ENCODE data around the gene TMEM220. TPM values are rescaled to one million over a fixed set of nuclear protein-coding genes. Genes with fewer than 3 reads are reported as not detected.
"Not testable (repeated sequence)": the region's sequence is repeated elsewhere in the genome, so short reads cannot be mapped to it uniquely, and the experiment has no call there.

The TMEM220 gene
- total and polyA plus RNA-seq, 2 of the 4 experiments (the other 2 are of a cell fraction): 1.1 to 1.9 TPM

DNA sequence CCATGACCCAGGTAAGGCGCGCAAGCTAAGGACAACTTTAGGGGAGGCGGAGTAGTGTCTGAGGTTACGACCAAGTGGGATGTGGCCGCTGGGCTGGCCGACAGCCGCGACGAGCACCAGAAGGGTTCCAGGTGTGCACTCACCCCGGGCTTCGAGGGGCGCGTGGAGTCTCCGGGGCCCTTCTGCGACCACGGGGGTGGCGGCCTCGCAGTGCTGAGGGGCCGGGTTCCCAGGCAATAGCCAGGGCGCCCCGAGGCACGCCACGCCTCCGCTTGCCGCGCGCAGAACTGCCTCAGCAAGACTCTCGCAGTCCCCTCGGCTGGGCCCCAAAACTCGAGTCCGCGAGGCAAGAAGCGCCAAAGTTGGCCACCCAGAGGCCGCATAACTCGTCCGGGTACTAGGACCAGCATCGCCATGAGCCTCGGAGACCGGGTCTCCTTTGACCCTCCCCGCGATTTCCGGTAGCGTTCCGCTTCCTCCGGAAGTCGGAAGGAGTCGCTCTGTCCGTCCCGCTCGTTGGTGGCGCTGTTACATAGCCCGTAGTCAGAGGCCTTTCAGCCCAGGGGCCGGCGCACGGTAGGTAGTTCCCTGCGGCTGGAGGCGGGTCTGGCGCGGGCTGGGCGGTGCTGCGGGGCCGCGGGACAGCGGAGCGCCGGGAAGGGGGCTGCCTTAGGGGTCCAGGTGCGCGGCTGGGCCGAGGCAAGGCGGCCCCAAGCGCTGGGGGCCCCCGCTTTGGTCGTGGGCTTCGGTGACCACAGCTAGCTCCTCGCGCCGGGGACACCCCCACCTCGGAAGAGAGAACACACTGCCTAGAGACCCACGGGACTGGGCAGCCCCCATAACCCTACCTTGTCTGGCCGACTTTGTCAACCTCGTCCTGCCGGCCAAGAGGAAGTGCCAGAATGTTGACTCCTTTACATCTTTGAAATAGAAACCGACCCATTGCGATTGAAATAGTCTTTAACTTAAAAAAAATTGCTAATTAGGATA, 32.4 kb downstream of the TMEM220 start, which contains the start of the genes ADPRM and SCO1 (continued):
- TF ChIP-seq, protein P1, sequence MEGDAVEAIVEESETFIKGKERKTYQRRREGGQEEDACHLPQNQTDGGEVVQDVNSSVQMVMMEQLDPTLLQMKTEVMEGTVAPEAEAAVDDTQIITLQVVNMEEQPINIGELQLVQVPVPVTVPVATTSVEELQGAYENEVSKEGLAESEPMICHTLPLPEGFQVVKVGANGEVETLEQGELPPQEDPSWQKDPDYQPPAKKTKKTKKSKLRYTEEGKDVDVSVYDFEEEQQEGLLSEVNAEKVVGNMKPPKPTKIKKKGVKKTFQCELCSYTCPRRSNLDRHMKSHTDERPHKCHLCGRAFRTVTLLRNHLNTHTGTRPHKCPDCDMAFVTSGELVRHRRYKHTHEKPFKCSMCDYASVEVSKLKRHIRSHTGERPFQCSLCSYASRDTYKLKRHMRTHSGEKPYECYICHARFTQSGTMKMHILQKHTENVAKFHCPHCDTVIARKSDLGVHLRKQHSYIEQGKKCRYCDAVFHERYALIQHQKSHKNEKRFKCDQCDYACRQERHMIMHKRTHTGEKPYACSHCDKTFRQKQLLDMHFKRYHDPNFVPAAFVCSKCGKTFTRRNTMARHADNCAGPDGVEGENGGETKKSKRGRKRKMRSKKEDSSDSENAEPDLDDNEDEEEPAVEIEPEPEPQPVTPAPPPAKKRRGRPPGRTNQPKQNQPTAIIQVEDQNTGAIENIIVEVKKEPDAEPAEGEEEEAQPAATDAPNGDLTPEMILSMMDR (conservative IDR thresholded peaks at IDR 0.05; ENCODE audit: low read depth, low read length): peak; percentile 49

DNA sequence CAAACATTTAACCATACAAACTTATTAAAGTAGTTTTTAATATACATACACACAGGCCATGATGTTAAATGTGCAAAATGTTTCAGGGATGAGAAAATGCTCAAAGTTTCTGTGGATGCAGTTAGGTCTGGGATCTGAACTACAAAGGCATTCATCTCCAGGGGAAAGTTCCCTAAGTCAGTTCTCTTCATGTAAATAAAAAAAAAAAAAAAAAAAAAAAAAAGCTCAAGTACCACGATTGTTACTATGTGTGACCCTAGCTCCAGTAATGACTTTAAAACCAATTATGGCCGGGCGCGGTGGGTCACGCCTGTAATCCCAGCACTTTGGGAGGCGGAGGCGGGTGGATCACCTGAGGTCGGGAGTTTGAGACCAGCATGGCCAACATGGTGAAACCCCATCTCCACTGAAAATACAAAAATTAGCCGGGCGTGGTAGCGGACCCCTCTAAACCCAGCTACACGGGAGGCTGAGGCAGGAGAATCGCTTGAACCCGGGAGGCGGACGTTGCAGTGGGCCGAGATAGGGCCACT, 33.9 kb downstream of the TMEM220 start:
- no CpG with 5 or more reads among the region's 17 CpGs for WGBS, 2 experiments (ENCODE audit: extremely low coverage in 2 of 2, insufficient read length in 1 of 2)
- H2AK5ac ChIP-seq (ENCODE audit: low read depth, low read length); CTCF ChIA-PET; H3K27ac ChIP-seq (ENCODE audit: insufficient read depth, low read length); H2AK9ac ChIP-seq (replicated peaks; ENCODE audit: low read depth, low read length, poor library complexity); H3K4me1 ChIP-seq (ENCODE audit: control insufficient read depth, insufficient read depth, low read length); H2BK120ac ChIP-seq (ENCODE audit: low read depth, low read length); H3K4ac ChIP-seq (ENCODE audit: low read depth, low read length); H4K8ac ChIP-seq (ENCODE audit: low read depth in 2 of 2, low read length in 2 of 2); H3K9ac ChIP-seq (ENCODE audit: low read depth, low read length); H3K4me3 ChIP-seq (ENCODE audit: insufficient read depth, low read depth, low read length); H3K23ac ChIP-seq (ENCODE audit: low read depth, low read length); H4K91ac ChIP-seq (ENCODE audit: insufficient read depth, low read depth, low read length); DNase-seq; H2BK15ac ChIP-seq (ENCODE audit: low read depth, low read length); H3K56ac ChIP-seq (ENCODE audit: extremely low read depth, insufficient read depth, low read length); H4K20me1 ChIP-seq (ENCODE audit: insufficient read depth, low read length); H2BK20ac ChIP-seq (ENCODE audit: low read depth, low read length); BruUV-seq (replicated peaks); ATAC-seq (ENCODE audit: low read depth); H4K5ac ChIP-seq (ENCODE audit: low read depth, low read length); H2BK5ac ChIP-seq (ENCODE audit: low read depth, low read length, poor library complexity, severe bottlenecking); dilution Hi-C loops (cut with HindIII; ENCODE audit: low sequenced_read_pairs, unreplicated experiment); H3K27me3 ChIP-seq (ENCODE audit: control insufficient read depth, insufficient read depth, low read length); H3K18ac ChIP-seq (ENCODE audit: low read depth, low read length); H2AFZ ChIP-seq (replicated peaks; ENCODE audit: low read length, poor library complexity); in situ Hi-C loops (cut with MboI; ENCODE audit: low sequenced_read_pairs); H3K9me3 ChIP-seq (ENCODE audit: control insufficient read depth, insufficient read depth, low read length); H3K9me1 ChIP-seq (ENCODE audit: insufficient read depth, low read length); H3K14ac ChIP-seq (replicated peaks; ENCODE audit: low read depth, low read length): not testable (repeated sequence)
- Histone ChIP-seq H3K79me1 (ENCODE audit: low read depth in 1 of 2, low read length in 2 of 2) (peaks cover 34 to 53% of the 10 kb centered on the region in 2 experiments), H3K4me2 (ENCODE audit: low read depth, low read length) (peak overlapping the region; percentile 83; the same call in 1 of the 2 replicates), H3K36me3 (ENCODE audit: control insufficient read depth, insufficient read depth, low read length) (peaks cover 16% of the 10 kb centered on the region)
- intact Hi-C loops (cut with micrococcal nuclease): loop anchor here (2.0 to 5.0 kb wide), 2 partner anchors 13 to 49 kb away; no protein-coding TSS in a partner anchor
- POLR2A ChIA-PET (ENCODE audit: unreplicated experiment): interaction anchor here (0.7 kb wide), 1 partner anchor 1302 kb away, joined by 3 read pairs; the partner anchor contains the start of gene ZNF18

Measured in IMR-90 (cell line).